H1 (cell line): ENCODE measurements around the gene HIGD2A. TPM values are rescaled to one million over a fixed set of nuclear protein-coding genes. Genes with fewer than 3 reads are reported as not detected.

Experiments used
- CTCF ChIA-PET: fragments of 300-600 bp; sonication (Branson Sonifier 250); formaldehyde crosslinking; loops from one replicate; lab custom pipeline; 2021; ENCODE audit not compliant: partially characterized antibody; lab: Charles Lee
- POLR2A ChIA-PET: fragments of 300-600 bp; sonication (Branson Sonifier 250); formaldehyde crosslinking; loops from one replicate; lab custom pipeline; 2021; ENCODE audit warnings: inconsistent platforms; ENCODE audit not compliant: partially characterized antibody; lab: Charles Lee
- DNase-seq, 2 experiments: peaks; one replicate each; pipeline versions ENCODE4 v3.0.0 to v3.0.0-alpha.2; 2010 to 2022; ENCODE audit warnings: low spot score in 2 of 2, low read depth in 1 of 2, mixed read lengths in 1 of 2
- FAIRE-seq: peaks from 2 replicates; lab custom pipeline; 2011; peaks lifted over from hg19 to GRCh38; lab: Jason Lieb, UNC
- H2AFZ ChIP-seq: 2 replicates; pipeline ENCODE4 v1.8.1; 2012; ENCODE audit warnings: low read length, inconsistent platforms
- H2AK5ac ChIP-seq: 2 replicates; pipeline ENCODE4 v1.6.1; 2013; ENCODE audit warnings: low read depth, low read length
- H2BK120ac ChIP-seq: replicated peaks from 2 replicates; pipeline ENCODE3; 2013; ENCODE audit warnings: low read depth, low read length, inconsistent platforms
- H2BK12ac ChIP-seq: 2 replicates; pipeline ENCODE4 v1.6.1; 2013; ENCODE audit warnings: low read depth, low read length
- H2BK15ac ChIP-seq: 2 replicates; pipeline ENCODE4 v1.6.1; 2013; ENCODE audit warnings: low read length
- H2BK20ac ChIP-seq: 2 replicates; pipeline ENCODE4 v1.6.1; 2013; ENCODE audit warnings: low read length
- H2BK5ac ChIP-seq: 2 replicates; pipeline ENCODE4 v1.6.1; 2013; ENCODE audit warnings: low read depth, low read length
- H3K14ac ChIP-seq: 2 replicates; pipeline ENCODE4 v1.6.1; 2013; ENCODE audit warnings: inconsistent platforms; ENCODE audit not compliant: insufficient read length
- H3K18ac ChIP-seq: 2 replicates; pipeline ENCODE4 v1.6.1; 2013; ENCODE audit warnings: low read length; ENCODE audit errors: extremely low read depth
- H3K23ac ChIP-seq: 2 replicates; pipeline ENCODE4 v1.6.1; 2013; ENCODE audit warnings: inconsistent platforms; ENCODE audit not compliant: insufficient read length
- H3K23me2 ChIP-seq: 2 replicates; pipeline ENCODE4 v1.6.1; 2013; ENCODE audit warnings: low read depth, low read length
- H3K27ac ChIP-seq: 2 replicates; pipeline ENCODE4 v1.6.1; 2011; ENCODE audit warnings: low read depth, low read length, inconsistent platforms
- H3K27me3 ChIP-seq, 4 experiments: replicated peaks in 1 of 4; 1 replicate in 1 of 4; 2 replicates in 3 of 4; pipeline versions ENCODE4 v1.6.1 to v1.8.1; 2011 to 2013; ENCODE audit warnings: low read length in 3 of 4, mild to moderate bottlenecking in 3 of 4, inconsistent platforms in 2 of 4, mixed read lengths in 2 of 4, moderate library complexity in 1 of 4; ENCODE audit not compliant: control insufficient read depth in 3 of 4, insufficient read depth in 3 of 4; ENCODE audit errors: extremely low read depth in 1 of 4
- H3K36me3 ChIP-seq, 4 experiments: 2 replicates each; pipeline versions ENCODE4 v1.6.1 to v1.8.1; 2011 to 2013; ENCODE audit warnings: mild to moderate bottlenecking in 4 of 4, low read length in 3 of 4, moderate library complexity in 2 of 4, control low read depth in 1 of 4, inconsistent platforms in 1 of 4; ENCODE audit not compliant: insufficient read depth in 4 of 4, control insufficient read depth in 2 of 4
- H3K4ac ChIP-seq: replicated peaks from 2 replicates; pipeline ENCODE3; 2013; ENCODE audit warnings: low read length, low read depth, mixed read lengths, inconsistent platforms; ENCODE audit not compliant: insufficient read length
- H3K4me1 ChIP-seq, 4 experiments: replicated peaks in 1 of 4; 1 replicate in 1 of 4; 2 replicates in 3 of 4; pipeline versions ENCODE4 v1.6.1 to v1.8.1; 2011 to 2013; ENCODE audit warnings: low read length in 3 of 4, inconsistent platforms in 2 of 4, mixed read lengths in 1 of 4; ENCODE audit not compliant: insufficient read depth in 4 of 4, control insufficient read depth in 3 of 4
- H3K4me2 ChIP-seq, 2 experiments: 2 replicates each; pipeline versions ENCODE4 v1.6.1 to v1.8.1; 2011 to 2013; ENCODE audit warnings: low read depth in 2 of 2, low read length in 2 of 2, control low read depth in 1 of 2, inconsistent platforms in 1 of 2, mild to moderate bottlenecking in 1 of 2; ENCODE audit not compliant: insufficient read depth in 1 of 2
- H3K4me3 ChIP-seq, 4 experiments: fragments of 200-600, 300-600 bp in 1 of 4; sonication (generic), shearing (Covaris generic), sonication (Bioruptor Twin) in 1 of 4; 2 replicates each; pipeline versions ENCODE4 v1.5.1 to v1.8.1; 2011 to 2016; ENCODE audit warnings: low read length in 4 of 4, low read depth in 3 of 4, control low read depth in 2 of 4, inconsistent platforms in 2 of 4, mild to moderate bottlenecking in 2 of 4, mixed read lengths in 1 of 4, moderate library complexity in 1 of 4; ENCODE audit not compliant: insufficient read depth in 2 of 4; ENCODE audit errors: extremely low read depth in 1 of 4
- H3K56ac ChIP-seq: replicated peaks from 2 replicates; pipeline ENCODE3; 2013; ENCODE audit warnings: low read depth, mild to moderate bottlenecking, mixed read lengths, low read length, inconsistent platforms; ENCODE audit not compliant: insufficient read length
- H3K79me1 ChIP-seq: 2 replicates; pipeline ENCODE4 v1.6.1; 2013; ENCODE audit warnings: low read depth, low read length, control low read depth
- H3K79me2 ChIP-seq, 2 experiments: 2 replicates each; pipeline versions ENCODE4 v1.6.1 to v1.8.1; 2012 to 2013; ENCODE audit warnings: low read length in 2 of 2, mild to moderate bottlenecking in 2 of 2, inconsistent platforms in 1 of 2; ENCODE audit not compliant: insufficient read depth in 2 of 2, control insufficient read depth in 1 of 2
- H3K9ac ChIP-seq, 4 experiments: replicated peaks in 1 of 4; 1 replicate in 1 of 4; 2 replicates in 3 of 4; pipeline versions ENCODE4 v1.6.1 to v1.8.1; 2011 to 2013; ENCODE audit warnings: low read depth in 3 of 4, low read length in 3 of 4, control low read depth in 2 of 4, mild to moderate bottlenecking in 2 of 4, moderate library complexity in 2 of 4, inconsistent platforms in 1 of 4; ENCODE audit errors: extremely low read depth in 1 of 4
- H3K9me3 ChIP-seq, 2 experiments: 2 replicates each; pipeline versions ENCODE4 v1.6.1 to v1.8.1; 2012 to 2013; ENCODE audit warnings: mild to moderate bottlenecking in 2 of 2, moderate library complexity in 2 of 2, control low read depth in 1 of 2, inconsistent platforms in 1 of 2, low read depth in 1 of 2, low read length in 1 of 2, mixed read lengths in 1 of 2; ENCODE audit not compliant: insufficient read depth in 2 of 2
- H4K20me1 ChIP-seq, 2 experiments: replicated peaks in 1 of 2; 2 replicates each; pipeline versions ENCODE3 to v1.8.1; 2011 to 2013; ENCODE audit warnings: inconsistent platforms in 2 of 2, low read length in 2 of 2, mild to moderate bottlenecking in 1 of 2; ENCODE audit not compliant: insufficient read depth in 2 of 2, control insufficient read depth in 1 of 2
- H4K5ac ChIP-seq: 2 replicates; pipeline ENCODE4 v1.6.1; 2013; ENCODE audit warnings: low read length, low read depth, mixed read lengths, inconsistent platforms; ENCODE audit not compliant: insufficient read length
- H4K8ac ChIP-seq: 2 replicates; pipeline ENCODE4 v1.8.0; 2013; ENCODE audit warnings: mild to moderate bottlenecking, moderate library complexity, low read length, inconsistent platforms; ENCODE audit not compliant: insufficient read depth; ENCODE audit errors: extremely low read depth
- H4K91ac ChIP-seq: replicated peaks from 2 replicates; pipeline ENCODE3; 2013; ENCODE audit warnings: low read length, mixed read lengths, inconsistent platforms; ENCODE audit not compliant: insufficient read length
- HDAC6 ChIP-seq: IDR thresholded peaks from one replicate; pipeline ENCODE4 v1.7.1; 2012; ENCODE audit warnings: low read depth, mild to moderate bottlenecking, inconsistent platforms, low read length, moderate library complexity
- KDM1A ChIP-seq: fragments of 200-600, 300-600 bp; sonication (generic); IDR thresholded peaks from 2 replicates; pipeline ENCODE4 v1.7.1; 2016; ENCODE audit warnings: mild to moderate bottlenecking, low read length, borderline replicate concordance
- RXRA ChIP-seq: IDR thresholded peaks from 2 replicates; pipeline ENCODE4 v1.6.1; 2011; ENCODE audit warnings: low read depth, mild to moderate bottlenecking, low read length, moderate library complexity; ENCODE audit not compliant: insufficient read depth
- WGBS, 2 experiments: shearing (Covaris generic) in 1 of 2; methylation state at CpG; one replicate each; pipeline versions ENCODE4 v1.1.6 to v1.1.7; 2013 to 2015; ENCODE audit warnings: low lambda C conversion rate in 2 of 2, mixed read lengths in 2 of 2, inconsistent platforms in 1 of 2, low coverage in 1 of 2, missing lambda C conversion rate in 1 of 2; ENCODE audit not compliant: insufficient replicate concordance in 2 of 2, insufficient coverage in 1 of 2, insufficient read length in 1 of 2; ENCODE audit errors: extremely low coverage in 1 of 2, missing lambda C conversion rate in 1 of 2; 5-methylcytosine and 5-hydroxymethylcytosine counted together
- polyA plus RNA-seq, 7 experiments: library from polyadenylated mRNA; depleted of rRNA in 3 of 7; stranded (reverse) in 5 of 7; unstranded in 2 of 7; fragments of >200 nt in 5 of 7; fragments of 200-250 nt in 2 of 7; gene quantifications; 1 replicate in 5 of 7; 2 replicates in 1 of 7; 4 replicates in 1 of 7; pipeline versions ENCODE4 v1.2.1 to v1.2.3, GENCODE V29; 2011 to 2013; ENCODE audit warnings: missing spikeins in 2 of 7, mixed read lengths in 2 of 7
- total RNA-seq: library from RNA; stranded (reverse); fragmentation: NEBNext Ultra II Directional; extraction: Animal tissue kit (Norgen Biotek cat#: 25700); gene quantifications from 2 replicates; pipeline ENCODE4 v1.2.1, GENCODE V29; 2021

The HIGD2A gene
- total and polyA plus RNA-seq, 2 of the 8 experiments (the other 6 are each of a cell fraction or from before 2014, with no cell fraction given), result 95.5 to 264 TPM

GRCh38 chr5:176401281-176402205 is 13.0 kb downstream of the HIGD2A start:
- Histone ChIP-seq H2AK5ac (no peak overlapping the region), H3K79me2 (no peaks in the 10 kb centered on the region), H3K79me1 (no peaks in the 10 kb centered on the region), H3K36me3 (no peaks in the 10 kb centered on the region), H2AFZ (no peak overlapping the region), H2BK20ac (no peak overlapping the region), H4K5ac (no peak overlapping the region), H3K27me3 (no peaks in the 10 kb centered on the region), H3K18ac (no peak overlapping the region), H3K9ac (no peak overlapping the region), H3K4me1 (no peaks in the 10 kb centered on the region; a peak in 1 of 7 replicates), H3K27ac (no peak overlapping the region), H4K91ac (no peak overlapping the region), H3K9me3 (no peaks in the 10 kb centered on the region), H3K23ac (no peak overlapping the region), H2BK15ac (no peak overlapping the region), H3K23me2 (no peaks in the 10 kb centered on the region), H3K14ac (no peak overlapping the region), H3K56ac (no peak overlapping the region), H2BK5ac (no peak overlapping the region), H3K4ac (no peak overlapping the region), H2BK12ac (no peak overlapping the region), H2BK120ac (no peak overlapping the region), H3K4me2 (no peak overlapping the region)
- ChIA-PET CTCF (interaction anchor here (1.1 kb wide), 1 partner anchor 9 kb away, joined by 3 read pairs; no protein-coding TSS in a partner anchor), POLR2A (interaction anchor here (0.7 to 7.7 kb wide), 3 partner anchors 10 to 681 kb away, joined by 3 to 57 read pairs (median 3); partner anchors contain the start of genes HIGD2A and NOP16)
- no peak for DNase-seq
- 88% methylated on average over 22 of the region's 22 CpGs; no CpG with 5 or more reads in 1 of the 2 experiments for WGBS, 2 experiments
- FAIRE-seq, result no peak
- TF ChIP-seq KDM1A, result no peak
- no peak for TF ChIP-seq HDAC6
- TF ChIP-seq RXRA, result no peak
- TF ChIP-seq, all 59 proteins: peak for 0
- no peak overlapping the region for H4K8ac ChIP-seq
- no peaks in the 10 kb centered on the region for H4K20me1 ChIP-seq
- no peak overlapping the region for H3K4me3 ChIP-seq
